Measurements from ENCODE around the gene CACNA1G.

Gene CACNA1G

GRCh38 chr17:50627036-50627781 lies 66.7 kb downstream of the CACNA1G start:
- Mint-ChIP-seq H3K9me3 (no peaks in the 10 kb centered on the region), H3K27me3 (peaks cover 68 to 95% of the 10 kb centered on the region in 2 donors), H3K36me3 (ENCODE audit: insufficient read depth) (no peaks in the 10 kb centered on the region), H3K4me1 (ENCODE audit: low read depth in 2 of 2) (peaks cover 0 to 13% of the 10 kb centered on the region in 2 donors), H3K27ac (peak overlapping the region in 1 of 2 donors; percentile 54), H3K4me3 (no peak overlapping the region)
- ATAC-seq (replicated peaks), result no peak
- no peak for DNase-seq

- H3K4me1 Mint-ChIP-seq (ENCODE audit: low read depth in 2 of 2), result peaks cover 0 to 13% of the 10 kb centered on the region in 2 donors
- no peak for DNase-seq
- peak overlapping the region in 1 of 2 donors; percentile 54 for H3K27ac Mint-ChIP-seq
Measured at GRCh38 chr17:50627782-50628601, 67.5 kb downstream of the CACNA1G start.

GRCh38 chr17:50629902-50630301 lies 69.4 kb downstream of the CACNA1G start:
- no peak for ATAC-seq (replicated peaks)
- H3K9me3 Mint-ChIP-seq, result no peaks in the 10 kb centered on the region
- H3K27ac Mint-ChIP-seq, result no peak overlapping the region
- H3K4me1 Mint-ChIP-seq (ENCODE audit: low read depth in 2 of 2), result peaks cover 3 to 13% of the 10 kb centered on the region in 2 donors
- DNase-seq, result no peak
- H3K27me3 Mint-ChIP-seq, result peaks cover 88 to 96% of the 10 kb centered on the region in 2 donors
- H3K36me3 Mint-ChIP-seq (ENCODE audit: insufficient read depth), result no peaks in the 10 kb centered on the region
- no peak overlapping the region for H3K4me3 Mint-ChIP-seq

More at GRCh38 chr17:50627782-50628601, 67.5 kb downstream of the CACNA1G start:
- Mint-ChIP-seq H3K27me3 (peaks cover 76 to 97% of the 10 kb centered on the region in 2 donors), H3K36me3 (ENCODE audit: insufficient read depth) (no peaks in the 10 kb centered on the region), H3K4me3 (peak overlapping the region in 1 of 2 donors; percentile 33), H3K9me3 (no peaks in the 10 kb centered on the region)
- ATAC-seq (replicated peaks), result peak; percentile 52

- DNase-seq (peak; percentile 47 to 56 (median 55)), ATAC-seq (replicated peaks) (peak; percentile 75)
- H3K27me3 Mint-ChIP-seq, result peaks cover 82 to 94% of the 10 kb centered on the region in 2 donors
- H3K27ac Mint-ChIP-seq, result no peak overlapping the region
- no peak overlapping the region for H3K4me3 Mint-ChIP-seq
- H3K36me3 Mint-ChIP-seq (ENCODE audit: insufficient read depth), result no peaks in the 10 kb centered on the region
- no peaks in the 10 kb centered on the region for H3K9me3 Mint-ChIP-seq
- H3K4me1 Mint-ChIP-seq (ENCODE audit: low read depth in 2 of 2), result peaks cover 3 to 13% of the 10 kb centered on the region in 2 donors
Measured at GRCh38 chr17:50630524-50631194, 70.1 kb downstream of the CACNA1G start.

GRCh38 chr17:50631195-50631907 lies 70.8 kb downstream of the CACNA1G start:
- Mint-ChIP-seq H3K9me3 (no peaks in the 10 kb centered on the region), H3K27me3 (peaks cover 82 to 94% of the 10 kb centered on the region in 2 donors), H3K36me3 (ENCODE audit: insufficient read depth) (no peaks in the 10 kb centered on the region), H3K27ac (no peak overlapping the region), H3K4me1 (ENCODE audit: low read depth in 2 of 2) (peaks cover 7 to 13% of the 10 kb centered on the region in 2 donors), H3K4me3 (no peak overlapping the region)
- ATAC-seq (replicated peaks), result no peak
- DNase-seq, result no peak

- Mint-ChIP-seq H3K9me3 (no peaks in the 10 kb centered on the region), H3K4me3 (no peak overlapping the region), H3K4me1 (ENCODE audit: low read depth in 2 of 2) (peaks cover 7 to 13% of the 10 kb centered on the region in 2 donors), H3K36me3 (ENCODE audit: insufficient read depth) (no peaks in the 10 kb centered on the region), H3K27ac (no peak overlapping the region), H3K27me3 (peaks cover 82 to 94% of the 10 kb centered on the region in 2 donors)
- DNase-seq, result no peak
- ATAC-seq (replicated peaks), result no peak
Measured at GRCh38 chr17:50631908-50632571, 71.5 kb downstream of the CACNA1G start.

- no peak overlapping the region for H3K4me3 Mint-ChIP-seq
- no peaks in the 10 kb centered on the region for H3K9me3 Mint-ChIP-seq
- no peaks in the 10 kb centered on the region for H3K36me3 Mint-ChIP-seq (ENCODE audit: insufficient read depth)
- ATAC-seq (replicated peaks), result no peak
- peaks cover 7 to 17% of the 10 kb centered on the region in 2 donors for H3K4me1 Mint-ChIP-seq (ENCODE audit: low read depth in 2 of 2)
- DNase-seq, result no peak
- H3K27me3 Mint-ChIP-seq, result peaks cover 82 to 94% of the 10 kb centered on the region in 2 donors
- no peak overlapping the region for H3K27ac Mint-ChIP-seq
Measured at GRCh38 chr17:50632637-50633036, 72.1 kb downstream of the CACNA1G start.

GRCh38 chr17:50633683-50634082 lies 73.2 kb downstream of the CACNA1G start:
- Mint-ChIP-seq H3K9me3 (no peaks in the 10 kb centered on the region), H3K27me3 (peaks cover 84 to 94% of the 10 kb centered on the region in 2 donors), H3K27ac (no peak overlapping the region), H3K4me1 (ENCODE audit: low read depth in 2 of 2) (peaks cover 7 to 10% of the 10 kb centered on the region in 2 donors), H3K36me3 (ENCODE audit: insufficient read depth) (no peaks in the 10 kb centered on the region), H3K4me3 (peak overlapping the region in 1 of 2 donors; percentile 26)
- no peak for ATAC-seq (replicated peaks)
- DNase-seq, result no peak

- Mint-ChIP-seq H3K27me3 (peaks cover 79 to 93% of the 10 kb centered on the region in 2 donors), H3K4me1 (ENCODE audit: low read depth in 2 of 2) (peaks cover 7 to 10% of the 10 kb centered on the region in 2 donors), H3K27ac (no peak within 1 kb of the TSS), H3K9me3 (no peaks in the 10 kb centered on the region), H3K4me3 (peak within 1 kb of the TSS; percentile 6 to 26), H3K36me3 (ENCODE audit: insufficient read depth) (no peaks in the 10 kb centered on the region)
- DNase-seq (no peak), ATAC-seq (replicated peaks) (peak; percentile 47)
Measured at GRCh38 chr17:50634224-50634914, 73.9 kb downstream of the CACNA1G start, which contains the start of gene ABCC3. TSS of gene ABCC3 (plus strand) at chr17:50634881. CDS start at chr17:50634937, 56 bp downstream.

GRCh38 chr17:50634915-50635731 lies 74.6 kb downstream of the CACNA1G start:
- Mint-ChIP-seq H3K27me3 (peaks cover 71 to 85% of the 10 kb centered on the region in 2 donors), H3K9me3 (no peaks in the 10 kb centered on the region), H3K36me3 (ENCODE audit: insufficient read depth) (no peaks in the 10 kb centered on the region), H3K4me1 (ENCODE audit: low read depth in 2 of 2) (peaks cover 7 to 10% of the 10 kb centered on the region in 2 donors), H3K4me3 (no peak overlapping the region), H3K27ac (no peak overlapping the region)
- DNase-seq (no peak), ATAC-seq (replicated peaks) (peak; percentile 7)

GRCh38 chr17:50635732-50635981 lies 75.1 kb downstream of the CACNA1G start:
- DNase-seq, result no peak
- H3K36me3 Mint-ChIP-seq (ENCODE audit: insufficient read depth), result no peaks in the 10 kb centered on the region
- peaks cover 7 to 8% of the 10 kb centered on the region in 2 donors for H3K4me1 Mint-ChIP-seq (ENCODE audit: low read depth in 2 of 2)
- no peak overlapping the region for H3K27ac Mint-ChIP-seq
- peaks cover 66 to 80% of the 10 kb centered on the region in 2 donors for H3K27me3 Mint-ChIP-seq
- H3K4me3 Mint-ChIP-seq, result no peak overlapping the region
- ATAC-seq (replicated peaks), result no peak
- H3K9me3 Mint-ChIP-seq, result no peaks in the 10 kb centered on the region
